ENCODE measurements around the gene OTUB2.

OTUB2 gene

GRCh38 chr14:93997082-93997481 lies 29.1 kb upstream of the OTUB2 start, which contains the start of gene CCDC197:
Gene CCDC197 (plus strand): TSS chr14:93997301. CDS start chr14:93998132, 831 bp downstream.
- no peak for DNase-seq

- no peak for DNase-seq
These were observed 27.9 kb upstream of the OTUB2 start for GRCh38 chr14:93997916-93998870.

GRCh38 chr14:93998871-93999403 lies 27.2 kb upstream of the OTUB2 start:
- DNase-seq, result no peak

GRCh38 chr14:93999573-93999972 lies 26.6 kb upstream of the OTUB2 start:
- no peak for DNase-seq

- DNase-seq, result no peak
These were observed 25.9 kb upstream of the OTUB2 start for GRCh38 chr14:94000267-94000666.

GRCh38 chr14:94001016-94001415 lies 25.1 kb upstream of the OTUB2 start:
- DNase-seq, result no peak

- DNase-seq, result peak; percentile 32
These were observed 24.4 kb upstream of the OTUB2 start for GRCh38 chr14:94001501-94002396.

GRCh38 chr14:94003397-94003796 lies 22.7 kb upstream of the OTUB2 start:
- DNase-seq, result no peak

GRCh38 chr14:94004015-94004414 lies 22.1 kb upstream of the OTUB2 start:
- DNase-seq, result no peak

GRCh38 chr14:94005324-94006073 lies 20.6 kb upstream of the OTUB2 start:
- DNase-seq, result no peak

- no peak for DNase-seq
These were observed 17.9 kb upstream of the OTUB2 start for GRCh38 chr14:94008234-94008633.

GRCh38 chr14:94009767-94010166 lies 16.4 kb upstream of the OTUB2 start:
- DNase-seq, result peak; percentile 35

- DNase-seq, result no peak
These were observed 15.5 kb upstream of the OTUB2 start for GRCh38 chr14:94010625-94011024.

- DNase-seq, result no peak
These were observed 14.3 kb upstream of the OTUB2 start for GRCh38 chr14:94011795-94012194.

- DNase-seq, result no peak
These were observed 11.8 kb upstream of the OTUB2 start for GRCh38 chr14:94014382-94014781.

GRCh38 chr14:94015223-94015622 lies 10.9 kb upstream of the OTUB2 start:
- DNase-seq, result no peak

GRCh38 chr14:94016446-94016976 lies 9.6 kb upstream of the OTUB2 start:
- no peak for DNase-seq

GRCh38 chr14:94018308-94018707 lies 7.8 kb upstream of the OTUB2 start:
- no peak for DNase-seq

- DNase-seq, result no peak
These were observed 6.8 kb upstream of the OTUB2 start for GRCh38 chr14:94019329-94019728.

GRCh38 chr14:94020267-94020666 lies 5.9 kb upstream of the OTUB2 start:
- DNase-seq, result no peak

GRCh38 chr14:94021001-94021400 lies 5.1 kb upstream of the OTUB2 start:
- no peak for DNase-seq

Measured in NK-92 treated with Interleukin-12 subunit alpha and Interleukin-12 subunit beta, amount 100 ng/mL, for 24 hours (cell line).